GM21423 (cell line): Measurements from ENCODE around the gene AMBRA1.
A peak's percentile ranks its signal among the peaks of the same experiment; 100 is the strongest.
"Not testable (repeated sequence)": the region's sequence is repeated elsewhere in the genome, so short reads cannot be mapped to it uniquely, and the experiment has no call there.

Experiments
- ATAC-seq: cut with Tn5 transposase; IDR thresholded peaks from one replicate; pipeline ENCODE4 v1.9.1; 2021; ENCODE audit warnings: mild to moderate bottlenecking, moderate library complexity; ENCODE audit not compliant: unreplicated experiment

Gene AMBRA1

GRCh38 chr11:46373787-46374740 lies 219.8 kb downstream of the AMBRA1 start:
- no peak for ATAC-seq

- ATAC-seq = not testable (repeated sequence)
These were observed 221.3 kb downstream of the AMBRA1 start for GRCh38 chr11:46372501-46372900.

GRCh38 chr11:46372086-46372485 lies 221.7 kb downstream of the AMBRA1 start:
- no peak for ATAC-seq

- ATAC-seq = not testable (repeated sequence)
These were observed 222.6 kb downstream of the AMBRA1 start for GRCh38 chr11:46371262-46371661.

- no peak for ATAC-seq
These were observed 223.6 kb downstream of the AMBRA1 start for GRCh38 chr11:46370253-46370652.

- peak; percentile 58 for ATAC-seq
These were observed 224.2 kb downstream of the AMBRA1 start for GRCh38 chr11:46369458-46370152.

- no peak for ATAC-seq
These were observed 225.9 kb downstream of the AMBRA1 start for GRCh38 chr11:46367916-46368267.

- peak; percentile 44 for ATAC-seq
These were observed 226.4 kb downstream of the AMBRA1 start for GRCh38 chr11:46367244-46367915.

- no peak for ATAC-seq
These were observed 227.1 kb downstream of the AMBRA1 start for GRCh38 chr11:46366661-46367161.

GRCh38 chr11:46366260-46366659 lies 227.6 kb downstream of the AMBRA1 start:
- no peak for ATAC-seq

- ATAC-seq = no peak
These were observed 229.0 kb downstream of the AMBRA1 start for GRCh38 chr11:46364791-46365190.

GRCh38 chr11:46364056-46364455 lies 229.8 kb downstream of the AMBRA1 start:
- ATAC-seq = no peak

GRCh38 chr11:46363455-46364005 lies 230.3 kb downstream of the AMBRA1 start:
- ATAC-seq = no peak

GRCh38 chr11:46363031-46363407 lies 230.8 kb downstream of the AMBRA1 start:
- no peak for ATAC-seq

GRCh38 chr11:46362156-46363030 lies 231.4 kb downstream of the AMBRA1 start:
- ATAC-seq = no peak

- ATAC-seq = peak; percentile 85
These were observed 232.3 kb downstream of the AMBRA1 start for GRCh38 chr11:46361283-46362155.

- ATAC-seq = peak; percentile 6
These were observed 232.9 kb downstream of the AMBRA1 start for GRCh38 chr11:46360878-46361277.

- ATAC-seq = no peak
These were observed 233.9 kb downstream of the AMBRA1 start for GRCh38 chr11:46359953-46360352.

- ATAC-seq = no peak
These were observed 236.3 kb downstream of the AMBRA1 start for GRCh38 chr11:46357483-46357936.
